Upper lobe of left lung (tissue), 6 donors: Measurements from ENCODE around the gene CSNK1G1. TPM values are rescaled to one million over a fixed set of nuclear protein-coding genes. Genes with fewer than 3 reads are reported as not detected.

Source experiments
- ATAC-seq, 2 donors: fragments of 200-7000 bp; cut with Tn5 transposase; one replicate each; pipeline ENCODE4 v1.9.1; 2022; ENCODE audit warnings: mild to moderate bottlenecking in 2 of 2, moderate library complexity in 2 of 2; ENCODE audit not compliant: low FRiP score in 2 of 2
- DNase-seq, 2 donors: peaks; one replicate each; pipeline ENCODE4 v3.0.0-alpha.2; 2019 to 2020
- H3K27ac ChIP-seq, 4 donors: fragments of 200-600 bp; sonication (generic); one replicate each; pipeline ENCODE4 v1.5.1; 2016 to 2019
- H3K27me3 ChIP-seq, 4 donors: fragments of 200-600 bp; sonication (generic); one replicate each; pipeline ENCODE4 v1.5.1; 2017 to 2019
- H3K36me3 ChIP-seq, 4 donors: fragments of 200-600 bp; sonication (generic); one replicate each; pipeline ENCODE4 v1.5.1; 2016 to 2019
- H3K4me1 ChIP-seq, 4 donors: fragments of 200-600 bp; sonication (generic); one replicate each; pipeline ENCODE4 v1.5.1; 2018 to 2019
- H3K4me3 ChIP-seq, 4 donors: fragments of 200-600 bp; sonication (generic); one replicate each; pipeline ENCODE4 v1.5.1; 2017 to 2019; ENCODE audit warnings: mild to moderate bottlenecking in 2 of 4, moderate library complexity in 1 of 4
- H3K9me3 ChIP-seq, 4 donors: fragments of 200-600 bp; sonication (generic); one replicate each; pipeline ENCODE4 v1.5.1; 2018 to 2019
- CTCF ChIP-seq, 6 experiments: fragments of 450-650 bp in 4 of 6; fragments of 200-600 bp in 2 of 6; sonication (generic) in 2 of 6; IDR thresholded peaks; one replicate each; pipeline ENCODE4 v1.5.1; 2016 to 2019; ENCODE audit warnings: antibody characterized with exemption in 6 of 6
- EP300 ChIP-seq, 4 donors: sonication (generic); formaldehyde crosslinking; IDR thresholded peaks; one replicate each; pipeline ENCODE4 v1.5.1; 2017; ENCODE audit warnings: antibody characterized with exemption in 4 of 4, control low read depth in 2 of 4
- POLR2A ChIP-seq, 4 donors: fragments of 450-650 bp; IDR thresholded peaks; one replicate each; pipeline ENCODE4 v1.5.1; 2016 to 2017; ENCODE audit warnings: antibody characterized with exemption in 4 of 4, mild to moderate bottlenecking in 2 of 4
- POLR2AphosphoS5 ChIP-seq, 2 donors: sonication (generic); formaldehyde crosslinking; IDR thresholded peaks; one replicate each; pipeline ENCODE4 v1.5.1; 2017; ENCODE audit warnings: antibody characterized with exemption in 2 of 2
- WGBS, 2 donors: methylation state at CpG; one replicate each; pipeline ENCODE4 v1.1.5; 2017 to 2018; 5-methylcytosine and 5-hydroxymethylcytosine counted together
- total RNA-seq, 6 donors: library from RNA; depleted of rRNA in 4 of 6; stranded (reverse); fragments of >200 nt in 4 of 6; gene quantifications; one replicate each; pipeline versions ENCODE4 v1.1.0 to v1.2.1, GENCODE V29; 2016 to 2021
- donor health status: DM: no; HTN: no; CAD: no; lungs with moderate emphysema.
- donor health status: DM: no; HTN: yes; CAD: no; lungs with severe emphysema.

The CSNK1G1 gene
- total RNA-seq, 6 donors from 2014 or later, result 14.8 to 49.6 (median 19.6) TPM

- Histone ChIP-seq H3K9me3 (no peaks in the 10 kb centered on the region), H3K27me3 (peaks cover 0 to 19% (median 10%) of the 10 kb centered on the region in 4 donors), H3K27ac (no peak overlapping the region), H3K4me3 (no peak overlapping the region), H3K4me1 (peaks cover 38 to 52% (median 50%) of the 10 kb centered on the region in 4 donors), H3K36me3 (peaks cover 53 to 73% (median 63%) of the 10 kb centered on the region in 4 donors)
- DNase-seq, result peak in 1 of 2 donors; percentile 47
- no peak for ATAC-seq
- WGBS, 2 donors, result 89 to 92% methylated on average over 14 to 15 of the region's 15 CpGs
- TF ChIP-seq EP300 (IDR thresholded peaks at IDR 0.05) (no peak), POLR2AphosphoS5 (IDR thresholded peaks at IDR 0.05) (no peak), POLR2A (IDR thresholded peaks at IDR 0.05) (no peak), CTCF (IDR thresholded peaks at IDR 0.05) (no peak)
Measured at GRCh38 chr15:64155802-64156651, 199.9 kb downstream of the CSNK1G1 start.

- peak; percentile 93 to 94 for DNase-seq
- WGBS, 2 donors, result 23 to 46% methylated on average over 7 to 12 of the region's 12 CpGs
- H3K36me3 ChIP-seq, result peaks cover 31 to 50% (median 39%) of the 10 kb centered on the region in 4 donors
- H3K4me1 ChIP-seq, result peaks cover 28 to 41% (median 35%) of the 10 kb centered on the region in 4 donors
- H3K27me3 ChIP-seq, result peaks cover 0 to 19% (median 10%) of the 10 kb centered on the region in 4 donors
- peak overlapping the region in 2 of 4 donors; percentile 12 to 25 for H3K27ac ChIP-seq
- TF ChIP-seq POLR2AphosphoS5 (IDR thresholded peaks at IDR 0.05), result peak in 1 of 2 donors; percentile 10
- TF ChIP-seq POLR2A (IDR thresholded peaks at IDR 0.05), result no peak
- TF ChIP-seq CTCF (IDR thresholded peaks at IDR 0.05), result peak; percentile 95 to 99 (median 97)
- TF ChIP-seq EP300 (IDR thresholded peaks at IDR 0.05), result no peak
- H3K4me3 ChIP-seq, result peak overlapping the region in 2 of 4 donors; percentile 55 to 68
- no peaks in the 10 kb centered on the region for H3K9me3 ChIP-seq
- ATAC-seq, result peak; percentile 92 to 96
Measured at GRCh38 chr15:64153480-64154367, 202.2 kb downstream of the CSNK1G1 start.

- no peaks in the 10 kb centered on the region for H3K9me3 ChIP-seq
- peak; percentile 3 to 6 for ATAC-seq
- TF ChIP-seq EP300 (IDR thresholded peaks at IDR 0.05) (no peak), POLR2A (IDR thresholded peaks at IDR 0.05) (no peak), POLR2AphosphoS5 (IDR thresholded peaks at IDR 0.05) (no peak), CTCF (IDR thresholded peaks at IDR 0.05) (no peak)
- DNase-seq, result peak in 1 of 2 donors; percentile 56
- H3K27ac ChIP-seq, result peak overlapping the region in 2 of 4 donors; percentile 47 to 53
- peaks cover 21 to 40% (median 30%) of the 10 kb centered on the region in 4 donors for H3K36me3 ChIP-seq
- peak overlapping the region in 3 of 4 donors; percentile 54 to 68 (median 55) for H3K4me3 ChIP-seq
- H3K4me1 ChIP-seq, result peaks cover 28 to 39% (median 35%) of the 10 kb centered on the region in 4 donors
- 27 to 58% methylated on average over 9 to 25 of the region's 27 CpGs for WGBS, 2 donors
- peaks cover 0 to 19% (median 10%) of the 10 kb centered on the region in 4 donors for H3K27me3 ChIP-seq
Measured at GRCh38 chr15:64152507-64153387, 203.2 kb downstream of the CSNK1G1 start.
